Choroid plexus epithelial cell (primary cell): Measurements from ENCODE around the gene STRIP1.
A peak's percentile ranks its signal among the peaks of the same experiment; 100 is the strongest.

Experiments
- DNase-seq: peaks from one replicate; pipeline ENCODE4 v3.0.0-alpha.2; 2010; ENCODE audit warnings: low read depth
- H3K4me3 ChIP-seq: 2 replicates; pipeline ENCODE4 v1.5.1; 2011; ENCODE audit warnings: low read depth, mild to moderate bottlenecking, control low read depth, low read length, moderate library complexity
- CTCF ChIP-seq: conservative IDR thresholded peaks from 2 replicates; pipeline ENCODE4 v1.5.1; 2011; ENCODE audit warnings: low read depth, mild to moderate bottlenecking, control low read depth, inconsistent platforms, low read length, moderate library complexity

The STRIP1 gene

DNA sequence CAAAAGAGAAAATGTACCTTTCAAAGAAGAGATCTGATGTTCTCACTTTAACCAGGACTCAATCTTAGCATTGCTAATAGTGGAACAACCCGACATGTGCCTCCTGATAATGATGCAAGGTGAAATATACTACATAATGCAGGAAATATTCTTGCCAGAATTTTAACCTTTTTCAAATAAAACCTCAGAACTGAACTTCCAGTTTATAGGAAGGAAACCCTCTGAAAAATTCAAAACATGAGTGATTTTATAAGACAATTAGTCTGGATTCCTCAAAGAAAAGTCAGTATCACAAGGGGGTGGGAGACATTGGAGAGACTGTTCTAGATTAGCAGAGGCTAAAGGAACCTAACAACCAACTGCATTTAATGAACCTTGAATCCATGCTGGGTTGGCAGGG lies 31.7 kb upstream of the STRIP1 start:
- no peak for TF ChIP-seq CTCF
- no peak for DNase-seq
- H3K4me3 ChIP-seq, result no peak overlapping the region

DNA sequence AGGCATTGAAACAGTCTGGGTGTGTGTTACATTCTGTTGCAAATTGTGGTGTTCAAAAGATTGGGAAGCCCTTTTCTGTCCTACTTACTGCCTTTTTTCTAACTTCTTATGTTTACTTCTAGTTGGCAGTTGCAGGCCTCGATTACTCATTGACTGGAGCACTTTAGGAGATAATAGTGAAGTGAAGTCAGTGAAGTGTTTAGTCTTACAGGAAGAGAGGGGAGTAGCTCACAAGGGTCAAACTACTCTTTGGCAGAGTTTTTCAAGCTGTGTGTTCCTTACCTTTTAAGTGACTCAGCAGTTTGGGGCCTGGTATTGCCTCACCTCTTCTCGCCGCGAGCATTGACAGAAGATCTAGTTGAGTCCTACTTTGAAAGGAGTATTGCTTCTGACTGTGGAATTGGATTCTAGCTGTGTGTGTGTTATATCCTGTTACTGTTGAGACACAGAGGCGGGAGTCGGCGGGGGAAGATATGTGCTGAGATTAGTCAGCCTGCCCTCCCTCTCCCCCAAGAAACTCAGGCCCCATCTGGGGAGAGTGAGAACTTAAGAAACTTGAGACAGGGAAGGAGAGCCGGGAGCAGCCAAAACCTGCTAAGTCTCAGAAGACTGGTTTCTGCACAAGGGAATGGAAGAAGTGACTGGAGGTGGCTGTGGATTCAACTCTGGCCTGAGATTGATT lies 30.5 kb upstream of the STRIP1 start:
- peak; percentile 99 for DNase-seq

DNA sequence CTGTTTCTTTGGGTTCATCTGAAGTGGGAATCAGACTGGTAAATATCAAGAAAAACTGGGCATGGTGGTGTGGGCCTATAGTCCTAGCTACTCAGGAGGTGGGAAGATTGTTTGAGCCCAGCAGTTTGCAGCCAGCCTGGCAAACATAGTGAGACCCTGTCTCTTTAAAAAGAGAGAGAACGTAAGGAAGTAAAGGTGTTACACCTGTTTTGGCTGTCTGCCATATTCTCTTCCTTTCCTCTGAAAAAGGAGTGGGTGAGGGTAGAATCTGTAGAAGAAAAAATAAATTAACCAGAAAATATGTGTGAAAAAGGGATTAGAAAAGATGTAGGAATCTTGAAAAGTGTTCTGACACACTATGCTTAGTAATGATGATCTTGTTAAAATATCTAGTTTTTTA lies 29.8 kb upstream of the STRIP1 start:
- no peak for DNase-seq
- peak overlapping the region; percentile 51 for H3K4me3 ChIP-seq
- no peak for TF ChIP-seq CTCF

More for the DNA sequence above, 30.5 kb upstream of the STRIP1 start:
- no peak for TF ChIP-seq CTCF
- H3K4me3 ChIP-seq, result peak overlapping the region; percentile 51

DNA sequence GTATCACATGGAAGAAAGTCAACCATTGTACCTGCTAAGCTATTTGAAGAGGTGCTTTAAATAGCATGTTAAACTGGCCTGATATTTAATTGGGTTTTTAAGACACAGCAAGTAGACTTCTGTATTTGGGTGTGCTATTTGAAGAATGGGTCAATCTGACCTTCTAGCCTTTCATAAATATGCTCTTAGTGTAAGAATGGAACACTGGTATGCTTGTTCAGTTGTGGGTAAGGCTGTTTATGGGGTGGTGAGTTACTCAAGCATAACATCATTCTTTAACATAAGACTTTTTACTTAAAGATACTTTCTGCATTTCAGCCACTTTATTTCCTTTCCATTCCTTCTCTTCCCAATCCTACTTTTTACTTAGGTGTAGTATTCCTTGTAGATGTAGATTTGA lies 28.5 kb upstream of the STRIP1 start:
- DNase-seq, result peak; percentile 79
- TF ChIP-seq CTCF, result no peak
- peak overlapping the region; percentile 9 for H3K4me3 ChIP-seq

DNA sequence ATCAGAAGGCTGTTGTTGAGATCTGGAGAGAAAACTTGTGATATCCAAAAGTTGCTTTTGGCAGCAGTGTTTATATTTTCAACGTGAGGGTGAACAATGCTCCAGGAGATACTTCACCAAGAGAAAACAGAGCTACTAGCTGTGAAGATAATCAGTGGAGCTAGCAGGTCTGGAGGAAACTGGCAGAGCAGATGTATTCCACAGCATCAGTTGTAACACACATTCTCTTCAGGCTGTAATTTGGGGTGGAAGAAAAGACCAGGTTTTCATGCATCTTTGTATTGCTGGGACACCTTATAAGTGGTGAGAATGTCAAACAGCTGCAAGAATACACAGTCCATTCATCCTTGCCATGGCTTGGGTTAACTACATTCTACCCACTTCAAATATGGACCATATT lies 27.9 kb upstream of the STRIP1 start:
- no peak overlapping the region for H3K4me3 ChIP-seq
- DNase-seq, result peak; percentile 31
- no peak for TF ChIP-seq CTCF

- no peak for DNase-seq
- TF ChIP-seq CTCF, result no peak
- H3K4me3 ChIP-seq, result no peak overlapping the region
Observed at GRCh38 chr1:110007046-110007830, 27.2 kb upstream of the STRIP1 start.

DNA sequence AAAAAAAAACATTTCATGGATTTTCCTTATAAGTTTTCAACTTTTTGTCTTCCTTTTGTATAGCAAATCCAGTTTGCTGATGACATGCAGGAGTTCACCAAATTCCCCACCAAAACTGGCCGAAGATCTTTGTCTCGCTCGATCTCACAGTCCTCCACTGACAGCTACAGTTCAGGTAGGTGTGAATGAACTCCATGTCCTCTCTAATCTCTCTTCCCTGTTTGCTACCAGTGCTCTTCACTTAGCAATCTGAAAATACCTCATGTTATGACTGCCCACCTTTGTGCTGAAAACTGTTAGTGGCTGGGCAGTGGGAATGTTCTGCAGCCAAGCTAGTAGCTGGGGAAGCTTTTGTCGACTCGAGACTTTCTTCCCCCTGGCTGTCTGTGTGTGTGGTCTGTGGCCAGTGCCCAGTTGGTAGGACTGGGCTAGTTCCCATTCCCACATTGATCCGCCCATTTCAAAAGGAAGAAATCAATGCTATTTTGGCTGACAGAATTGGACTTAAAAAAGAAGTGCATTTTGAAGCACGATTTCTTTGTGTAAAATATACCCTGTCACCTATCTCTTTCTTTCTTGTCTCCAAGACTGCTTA lies 25.4 kb upstream of the STRIP1 start:
- DNase-seq, result no peak
- no peak overlapping the region for H3K4me3 ChIP-seq
- TF ChIP-seq CTCF, result no peak
